ENCODE data around the gene RELA. TPM values are rescaled to one million over a fixed set of nuclear protein-coding genes. Genes with fewer than 3 reads are reported as not detected.

RELA gene
- total and polyA plus RNA-seq, 2 of the 13 experiments (the other 11 are each of a cell fraction or from before 2014, with no cell fraction given): 21.4 to 40.5 TPM

- TF ChIP-seq ZSCAN5A (CRISPR knock-in tag; IDR thresholded peaks at IDR 0.05; ENCODE audit: borderline replicate concordance) (peak; percentile 78; the same call in 1 of the 2 replicates), AKAP8 (CRISPR knock-in tag; IDR thresholded peaks at IDR 0.05) (peak; percentile 72; the same call in 1 of the 2 replicates), MNT (IDR thresholded peaks at IDR 0.05) (peak; percentile 100), RBM22 (optimal IDR thresholded peaks at IDR 0.05; ENCODE audit: low read length) (no peak), ZNF263 (CRISPR knock-in tag; IDR thresholded peaks at IDR 0.05) (no peak), ZC3H4 (CRISPR knock-in tag; IDR thresholded peaks at IDR 0.05; ENCODE audit: borderline replicate concordance) (no peak), MYC (CRISPR knock-in tag; IDR thresholded peaks at IDR 0.05; ENCODE audit: borderline replicate concordance) (peak; percentile 82; the same call in 1 of the 2 replicates), CREB1 (IDR thresholded peaks at IDR 0.05) (peak; percentile 95), CREB1 (CRISPR knock-in tag; IDR thresholded peaks at IDR 0.05) (peak; percentile 100), ZNF496 (CRISPR knock-in tag; IDR thresholded peaks at IDR 0.05; ENCODE audit: insufficient replicate concordance) (no peak), ZNF20 (CRISPR knock-in tag; IDR thresholded peaks at IDR 0.05) (peak; percentile 91; the same call in 1 of the 2 replicates), CCAR2 (optimal IDR thresholded peaks at IDR 0.05; ENCODE audit: low read depth, low read length) (no peak), ZNF234 (CRISPR knock-in tag; conservative IDR thresholded peaks at IDR 0.05) (peak; percentile 56; the same call in 1 of the 2 replicates), FOXK1 (CRISPR knock-in tag; IDR thresholded peaks at IDR 0.05; ENCODE audit: borderline replicate concordance, low read depth) (peak; percentile 75; the same call in 1 of the 2 replicates), TMF1 (CRISPR knock-in tag; IDR thresholded peaks at IDR 0.05; ENCODE audit: low read depth) (peak; percentile 50), MLX (CRISPR knock-in tag; IDR thresholded peaks at IDR 0.05) (peak; percentile 92), ZNF225 (CRISPR knock-in tag; IDR thresholded peaks at IDR 0.05) (peak; percentile 96), ZFP36L2 (CRISPR knock-in tag; IDR thresholded peaks at IDR 0.05) (no peak), RAD21 (CRISPR knock-in tag; IDR thresholded peaks at IDR 0.05) (peak; percentile 94), SMC3 (IDR thresholded peaks at IDR 0.05; ENCODE audit: low read length) (peak; percentile 78), KDM6A (CRISPR knock-in tag; IDR thresholded peaks at IDR 0.05; ENCODE audit: low read depth) (no peak), ATF7-NPFF (CRISPR knock-in tag; IDR thresholded peaks at IDR 0.05; ENCODE audit: low read depth) (peak; percentile 76; the same call in 1 of the 2 replicates), RBAK (CRISPR knock-in tag; IDR thresholded peaks at IDR 0.05) (no peak), HNF1B (CRISPR knock-in tag; IDR thresholded peaks at IDR 0.05) (peak; percentile 93)
Observed at GRCh38 chr11:65711785-65712632, 49.3 kb upstream of the RELA start, which contains the start of gene KAT5 (continued).

Data from HepG2 (cell line).